AG08396 (cell line): Measurements from ENCODE around the gene TDRD9.
"Not testable (repeated sequence)": the region's sequence is repeated elsewhere in the genome, so short reads cannot be mapped to it uniquely, and the experiment has no call there.

Experiments used
- DNase-seq: peaks from one replicate; pipeline ENCODE4 v3.0.0; 2012; ENCODE audit warnings: low spot score, mixed read lengths

Gene TDRD9

DNA sequence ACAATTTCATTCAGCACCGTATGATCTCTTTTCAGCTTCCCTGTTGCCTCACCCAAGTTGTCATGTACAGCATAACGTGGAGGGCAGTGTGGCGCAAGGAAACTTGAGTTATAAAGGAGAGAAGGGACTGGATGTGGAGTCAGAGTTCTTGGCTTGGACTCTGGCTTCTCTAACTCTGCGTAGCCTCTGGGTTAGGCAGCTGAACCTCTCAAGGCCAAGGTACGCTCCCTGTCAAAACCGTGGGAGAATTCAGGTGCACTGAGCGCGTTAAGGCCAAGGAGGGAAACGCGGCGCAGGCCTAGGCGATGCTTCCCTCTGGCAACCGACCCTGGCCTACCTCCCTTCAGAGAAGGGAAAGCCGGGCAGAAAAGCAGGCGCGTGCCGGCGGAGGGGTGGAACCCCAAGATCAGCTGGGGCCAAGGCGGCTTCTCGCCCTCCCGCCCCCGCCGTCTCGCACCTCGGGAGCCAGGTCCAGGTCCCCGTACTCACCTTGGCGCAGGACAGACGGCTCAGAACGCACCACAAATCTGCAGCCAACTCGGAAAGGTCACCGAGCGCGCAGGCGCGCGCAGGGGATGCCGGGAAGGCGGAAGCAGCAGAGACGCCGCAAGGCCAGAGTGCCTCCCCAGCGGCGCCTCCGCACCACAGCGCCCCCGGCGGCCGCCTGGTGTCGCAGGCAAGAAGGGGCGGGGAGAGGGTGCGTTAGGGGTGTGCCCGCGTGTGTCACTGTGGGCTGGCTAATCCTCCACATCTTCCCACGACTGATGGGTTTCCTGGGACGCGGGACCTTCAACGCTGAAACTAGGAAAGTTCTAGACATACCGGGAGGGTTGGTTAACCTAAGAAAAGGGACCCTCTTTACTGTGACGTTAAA lies 7.0 kb upstream of the TDRD9 start:
- peak; percentile 98 for DNase-seq

DNA sequence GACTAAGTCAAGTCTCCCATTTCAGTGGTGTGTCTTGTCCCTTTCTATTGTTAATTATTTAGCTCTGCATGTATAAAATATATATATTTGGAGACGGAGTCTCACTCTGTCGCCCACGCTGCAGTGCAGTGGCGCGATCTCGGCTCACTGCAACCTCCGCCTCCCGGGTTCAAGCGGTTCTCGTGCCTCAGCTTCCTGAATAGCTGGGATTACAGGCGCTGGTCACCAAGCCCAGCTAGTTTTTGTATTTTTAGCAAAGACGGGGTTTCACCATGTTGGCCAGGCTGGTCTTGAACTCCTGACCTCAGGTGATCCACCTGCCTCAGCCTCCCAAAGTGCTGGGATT lies 6.4 kb upstream of the TDRD9 start:
- DNase-seq, result not testable (repeated sequence)

DNA sequence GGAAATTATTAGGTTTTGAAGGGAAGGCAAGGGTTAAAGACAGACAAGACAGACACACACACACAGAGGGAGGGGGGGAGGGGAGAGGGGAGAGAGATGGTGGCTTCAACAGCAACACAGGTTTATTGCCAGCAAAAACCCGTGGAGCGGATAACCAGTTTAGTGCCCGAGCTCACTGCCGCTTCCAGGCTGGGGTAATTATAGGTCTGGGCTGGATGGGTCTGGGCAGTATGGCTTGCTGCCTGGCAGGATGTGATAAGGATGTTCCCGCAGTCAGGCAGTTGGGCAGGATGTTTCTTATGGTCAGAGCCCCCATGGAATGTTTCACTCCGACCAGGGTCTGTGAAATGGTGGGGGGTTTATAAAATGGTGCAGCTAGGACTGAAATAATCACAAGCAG lies 4.4 kb upstream of the TDRD9 start:
- DNase-seq, result no peak

DNA sequence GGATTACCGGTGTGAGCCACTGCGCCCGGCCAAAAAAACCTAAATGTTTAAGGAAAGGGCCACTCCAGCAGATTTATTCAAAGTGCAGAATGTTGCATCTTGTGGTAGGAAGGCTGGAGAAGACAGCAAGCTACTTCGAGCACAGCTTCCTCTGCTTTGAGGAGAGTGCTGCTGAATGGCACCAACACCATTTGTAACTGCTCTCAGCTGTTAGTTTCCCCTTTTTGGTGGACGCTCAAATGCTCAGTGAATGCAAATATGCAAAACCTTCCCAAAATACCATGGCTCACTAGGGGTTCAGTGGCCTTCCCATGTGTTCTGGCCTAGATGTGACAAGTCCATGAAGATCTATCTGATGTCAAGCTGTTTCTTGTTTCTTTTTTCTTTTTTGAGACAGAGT lies 2.9 kb upstream of the TDRD9 start:
- no peak for DNase-seq

DNA sequence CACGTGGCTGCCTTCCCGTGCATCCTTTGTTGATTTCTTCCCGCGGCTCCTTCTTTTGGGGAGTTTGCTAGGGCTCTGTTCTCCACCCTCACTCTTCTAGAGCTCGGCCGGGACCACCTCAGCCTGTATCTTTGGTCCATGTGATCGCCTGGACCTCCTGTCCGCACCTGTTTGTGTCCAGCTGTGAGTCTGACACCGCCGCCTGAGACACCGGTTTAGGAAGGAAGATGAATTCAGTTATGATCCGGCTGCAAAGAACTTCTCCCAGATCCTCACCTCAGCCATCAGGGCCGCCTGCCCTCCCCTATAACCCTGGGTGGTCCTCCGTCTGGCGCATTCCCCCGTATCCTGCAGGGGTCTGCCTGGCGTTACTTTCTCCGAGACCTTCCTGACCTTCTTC lies 690 bp upstream of the TDRD9 start:
- DNase-seq, result no peak

DNA sequence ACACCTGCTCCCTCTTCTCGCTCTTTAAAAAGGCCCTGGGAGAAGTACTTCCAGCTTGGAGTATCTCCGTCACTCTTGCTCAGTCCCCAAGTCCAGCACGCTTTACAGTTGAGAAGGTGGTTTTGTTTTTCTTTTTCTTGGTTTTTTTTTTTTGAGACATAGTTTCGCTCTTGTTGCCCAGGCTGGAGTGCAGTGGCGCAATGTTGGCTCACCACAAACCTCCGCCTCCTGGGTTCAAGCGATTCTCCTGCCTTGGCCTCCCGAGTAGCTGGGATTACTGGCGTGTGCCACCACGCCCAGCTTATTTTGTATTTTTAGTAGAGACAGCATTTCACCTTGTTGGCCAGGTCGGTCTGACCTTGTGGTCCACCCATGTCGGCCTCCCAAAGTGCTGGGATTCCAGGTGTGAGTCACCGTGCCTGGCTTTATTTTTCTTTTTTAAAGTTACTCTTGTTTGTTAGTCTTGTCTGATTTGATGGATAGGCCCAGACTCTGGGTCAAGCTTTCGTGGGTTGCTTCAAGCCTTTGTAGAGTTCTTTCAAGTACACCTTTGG lies 1.9 kb downstream of the TDRD9 start:
- no peak for DNase-seq

DNA sequence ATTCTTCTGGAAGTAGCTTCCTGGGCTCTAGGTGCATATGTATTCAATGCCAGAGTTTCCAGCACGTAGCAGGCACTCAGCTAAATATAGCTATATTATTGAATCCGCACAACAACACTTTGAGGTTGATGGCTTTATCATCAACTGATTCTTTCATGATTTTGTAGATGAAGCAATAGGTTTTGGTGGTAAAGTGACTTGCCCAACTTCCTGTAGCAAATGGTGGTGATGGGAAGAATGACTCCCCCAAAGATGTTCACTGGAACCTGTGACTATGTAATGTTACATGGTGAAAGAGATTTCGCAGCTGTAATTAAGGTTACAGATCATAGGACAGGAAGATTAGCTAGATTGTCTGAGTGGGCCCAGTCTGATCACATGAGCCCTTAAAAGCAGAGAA lies 3.2 kb downstream of the TDRD9 start:
- no peak for DNase-seq

DNA sequence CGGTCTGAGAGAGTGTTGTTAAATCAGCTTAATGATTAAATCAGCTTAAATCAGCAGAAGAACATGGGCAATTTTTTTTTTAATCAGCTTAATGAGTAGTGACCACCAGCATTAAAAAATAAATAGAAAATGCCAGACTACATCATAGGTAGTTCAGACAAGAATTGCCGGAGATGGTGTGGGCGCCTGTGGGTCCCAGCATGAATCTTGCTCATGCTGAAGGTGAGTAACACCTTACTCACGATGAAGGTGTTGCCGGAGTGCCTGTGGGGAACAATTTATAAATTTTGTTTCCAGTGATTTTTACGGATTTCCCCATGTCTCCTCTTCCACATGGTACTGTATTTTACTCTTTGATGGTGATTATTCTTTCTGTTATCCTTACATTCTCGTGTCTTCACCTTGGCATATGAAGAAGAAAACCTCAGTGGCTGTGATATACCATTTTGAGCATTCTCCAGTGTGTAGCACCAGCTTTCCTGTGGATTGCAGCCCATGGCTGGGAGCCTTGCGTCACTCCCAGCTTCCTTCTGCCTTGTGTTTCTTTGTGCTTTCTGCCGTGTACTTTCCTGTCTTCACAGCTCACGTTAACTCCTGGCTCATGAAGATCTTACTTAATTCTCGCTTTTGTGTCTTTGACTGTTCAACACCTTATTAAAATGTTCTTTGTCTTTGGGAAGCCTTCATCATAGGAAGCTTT lies 4.7 kb downstream of the TDRD9 start:
- no peak for DNase-seq

DNA sequence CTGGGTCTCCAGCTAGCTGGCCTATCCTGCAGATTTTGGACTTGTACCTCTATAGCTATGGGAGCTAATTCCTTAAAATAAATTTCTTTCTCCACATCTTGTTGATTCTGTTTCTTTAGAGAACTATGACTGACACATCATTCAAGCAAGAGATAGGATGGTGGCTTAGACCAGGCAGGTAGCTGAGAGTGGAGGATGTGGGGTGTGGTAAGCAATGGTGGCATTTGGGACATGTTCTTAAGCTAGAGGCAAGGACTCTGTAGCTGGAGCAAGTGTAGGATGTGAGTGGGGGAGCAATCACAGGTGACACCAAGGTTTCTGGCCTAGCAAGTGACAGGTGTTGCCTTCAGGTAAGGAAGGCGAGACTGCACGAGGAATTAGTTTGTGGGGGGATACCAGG lies 6.8 kb downstream of the TDRD9 start:
- no peak for DNase-seq

DNA sequence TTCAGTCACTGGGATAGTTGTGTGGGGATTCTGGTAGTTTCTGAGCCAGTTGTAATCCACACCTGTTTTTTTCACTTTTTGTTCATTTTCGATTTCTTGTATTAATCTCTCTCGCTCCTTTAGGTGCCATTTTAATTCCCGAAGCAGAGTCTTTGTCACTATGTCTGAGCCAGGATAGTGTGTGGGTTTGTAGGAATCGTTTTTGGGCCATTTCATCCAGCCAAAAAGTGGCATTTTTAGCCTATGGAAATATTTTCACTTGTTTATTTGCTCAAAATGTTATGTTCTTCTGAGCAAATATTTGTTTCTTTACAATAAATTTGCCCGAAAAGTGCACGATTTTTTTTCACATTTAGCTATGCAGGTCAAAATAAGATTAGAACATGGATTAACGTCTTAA lies 13.2 kb downstream of the TDRD9 start:
- DNase-seq, result no peak

DNA sequence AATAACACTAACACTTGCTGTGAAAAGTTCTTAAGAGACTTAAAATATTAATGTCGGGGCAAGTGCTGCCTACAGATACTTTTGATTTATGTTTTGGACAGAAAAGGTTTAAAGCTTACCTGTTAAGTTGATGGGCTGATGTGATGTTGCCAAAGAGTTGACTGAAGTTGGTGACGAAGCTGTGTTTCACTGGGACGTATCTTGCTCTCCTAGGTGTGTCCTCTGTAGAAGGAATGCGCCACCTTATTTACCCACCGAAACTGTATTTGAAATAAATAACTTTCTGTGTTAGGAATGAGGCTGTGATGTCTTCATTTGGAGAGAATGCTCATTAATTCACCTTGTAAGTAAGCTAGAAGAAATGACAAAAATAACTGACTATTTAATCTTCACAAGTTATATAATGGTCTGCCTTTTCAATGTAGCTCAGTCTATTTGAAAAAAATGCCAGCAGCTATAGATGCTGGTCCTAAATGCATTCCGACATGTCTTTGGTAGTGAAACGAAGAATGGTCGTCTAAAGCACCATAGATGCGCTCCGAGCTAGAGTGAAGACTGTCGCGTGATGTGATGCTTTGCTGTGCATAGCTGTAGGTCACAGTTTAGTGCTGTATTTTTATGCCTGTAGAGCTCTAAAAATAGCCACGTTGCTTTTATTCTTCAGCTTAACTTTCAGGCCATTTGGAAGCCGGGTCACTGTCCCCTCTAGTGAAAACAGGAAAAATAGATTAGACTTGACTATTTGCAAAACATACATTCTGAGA lies 13.9 kb downstream of the TDRD9 start, which contains the start of gene RD3L:
Gene RD3L, minus strand, starts transcription at position 557 of the 764 bp plus-strand sequence. CDS start 834 bp downstream, outside the sequence.
- no peak for DNase-seq

DNA sequence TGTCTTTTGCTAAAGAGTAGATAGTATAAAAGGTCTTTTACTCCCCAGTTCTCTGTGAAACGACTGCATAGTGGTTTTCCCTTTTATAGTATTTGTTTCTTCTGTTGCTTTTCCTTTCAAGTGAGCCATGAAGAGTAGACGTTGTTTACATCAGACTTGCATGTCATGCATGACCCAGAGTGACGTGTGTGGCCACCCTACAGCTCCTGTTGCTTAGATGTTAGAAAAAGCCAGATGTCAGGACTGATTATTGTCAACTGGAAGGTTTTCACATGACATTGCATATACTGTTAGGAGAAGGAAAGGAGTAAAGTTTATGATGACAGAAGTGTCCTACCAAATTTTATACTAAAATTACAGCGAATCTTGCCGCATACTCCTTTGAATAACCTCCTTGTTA lies 15.4 kb downstream of the TDRD9 start:
- no peak for DNase-seq

DNA sequence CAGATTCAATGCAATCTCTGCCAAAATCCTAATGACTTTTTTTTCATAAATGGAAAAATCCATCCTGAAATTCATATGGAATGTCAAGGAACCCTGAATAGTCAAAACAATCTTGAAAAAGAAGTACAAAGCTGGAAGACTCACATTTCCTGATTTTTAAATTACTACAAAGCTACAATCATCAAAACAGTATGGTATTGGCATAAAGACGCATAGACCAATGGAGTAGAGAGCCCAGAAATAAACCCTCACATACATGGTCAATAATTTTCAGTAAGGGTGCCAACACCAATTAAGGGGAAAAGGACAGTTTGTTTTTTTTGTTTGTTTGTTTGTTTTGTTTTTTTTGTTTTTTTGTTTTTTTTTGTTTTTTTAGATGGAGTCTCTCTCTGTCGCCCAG lies 18.7 kb downstream of the TDRD9 start:
- no peak for DNase-seq

DNA sequence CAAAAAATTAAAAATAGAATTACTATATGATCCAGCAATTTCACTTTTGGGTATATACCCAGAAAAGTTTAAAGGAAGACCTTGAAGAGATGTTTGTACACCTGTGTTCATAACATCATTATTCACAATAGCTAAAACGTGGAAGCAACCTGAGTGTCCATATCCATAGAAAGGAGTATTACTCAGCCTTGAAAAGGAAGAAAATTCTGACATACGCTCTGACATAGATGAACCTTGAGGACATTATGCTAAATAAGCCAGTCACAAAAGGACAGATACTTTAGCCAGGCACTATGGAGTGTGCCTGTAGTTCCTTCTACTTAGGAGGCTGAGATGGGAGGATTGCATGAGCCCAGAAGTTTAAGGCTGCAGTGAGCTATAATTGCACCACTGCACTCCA lies 20.2 kb downstream of the TDRD9 start:
- DNase-seq, result no peak

DNA sequence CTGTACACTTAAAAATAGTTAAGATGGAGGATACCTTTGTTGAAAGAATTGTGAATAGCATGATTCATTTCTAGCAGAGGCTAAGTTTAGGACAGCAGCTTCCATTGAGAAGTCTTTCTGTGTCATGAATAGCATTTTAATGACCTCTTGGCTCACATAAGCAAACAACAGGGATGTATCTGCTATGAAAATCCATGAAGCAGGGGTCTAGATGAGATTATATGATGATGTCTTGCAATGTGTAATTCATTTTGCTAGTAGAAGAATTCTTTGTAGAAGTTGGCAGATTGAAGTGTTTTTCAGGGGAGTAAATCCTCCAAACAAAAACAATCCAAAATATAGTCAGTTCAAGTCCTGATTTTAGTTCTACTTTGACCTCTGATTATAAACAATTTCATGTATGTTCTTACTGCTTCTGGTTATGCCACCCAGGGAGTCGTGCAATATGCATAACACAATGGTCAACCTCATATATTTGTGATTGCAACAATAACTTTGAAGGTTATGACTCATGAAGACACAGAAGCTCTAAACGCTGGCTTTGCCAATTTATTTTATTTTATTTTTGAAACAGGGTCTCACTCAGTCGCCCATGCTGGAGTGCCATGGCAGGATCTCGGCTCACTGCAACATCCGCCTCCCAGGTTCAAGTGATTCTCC lies 21.0 kb downstream of the TDRD9 start:
- DNase-seq, result no peak

DNA sequence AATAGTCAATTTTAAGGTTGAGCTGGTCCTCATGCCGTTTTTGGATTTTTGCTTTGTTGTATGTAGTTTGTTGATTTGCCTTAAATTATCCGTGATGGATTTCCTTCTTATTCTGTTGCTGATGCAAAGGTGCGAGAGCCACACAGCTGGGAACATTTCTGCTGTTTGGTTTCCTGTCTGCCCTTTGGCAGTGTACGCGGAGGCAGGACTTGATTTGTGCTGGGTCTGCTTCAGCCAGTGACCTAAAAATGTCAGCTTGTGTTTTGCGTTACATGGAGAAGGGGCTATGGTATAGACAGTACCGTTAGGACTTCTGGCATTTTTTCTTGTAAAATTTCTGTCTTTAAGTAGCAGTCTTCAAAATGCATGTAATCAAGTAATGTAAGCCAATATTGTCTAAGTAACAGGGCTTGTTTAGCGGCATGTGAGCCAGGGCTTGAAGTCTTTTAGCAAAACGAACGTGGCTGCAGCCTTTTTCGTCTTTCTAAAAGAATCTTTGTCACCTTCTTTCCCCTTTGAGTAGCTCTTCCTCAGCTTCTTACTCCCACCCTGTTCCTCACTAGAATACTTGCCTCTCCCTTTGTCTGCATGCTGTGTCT lies 32.3 kb downstream of the TDRD9 start:
- no peak for DNase-seq

DNA sequence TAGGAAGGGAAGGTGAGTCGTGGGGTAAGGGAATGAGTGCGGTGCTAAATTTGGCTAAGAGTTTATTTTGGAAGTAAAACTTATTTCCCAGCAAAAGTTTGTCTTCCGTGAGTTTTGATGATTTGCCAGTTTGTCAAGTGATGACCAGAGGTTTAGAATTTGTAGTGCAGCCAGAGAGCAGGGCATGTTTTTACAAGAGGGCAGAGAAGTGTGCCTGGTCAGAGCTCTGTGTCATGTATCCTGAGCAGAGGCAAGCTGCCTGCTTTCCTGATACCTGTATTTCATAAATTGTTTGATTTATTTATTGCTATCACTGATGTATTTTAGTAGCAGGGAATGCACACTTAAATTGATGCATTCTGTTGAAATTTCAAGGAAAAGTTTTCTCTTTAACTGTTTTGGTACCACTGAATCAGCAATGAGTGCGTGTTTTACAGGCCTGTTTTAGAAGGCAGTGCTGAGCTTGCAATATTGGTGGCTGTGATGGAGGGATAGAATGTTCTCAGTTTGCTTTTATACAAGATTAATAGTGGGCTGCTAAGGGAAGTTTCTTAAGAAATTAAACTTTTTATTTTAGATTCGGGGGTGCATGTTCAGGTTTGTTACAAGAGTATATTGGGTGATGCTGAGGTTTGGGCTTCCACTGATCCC lies 33.8 kb downstream of the TDRD9 start:
- no peak for DNase-seq

DNA sequence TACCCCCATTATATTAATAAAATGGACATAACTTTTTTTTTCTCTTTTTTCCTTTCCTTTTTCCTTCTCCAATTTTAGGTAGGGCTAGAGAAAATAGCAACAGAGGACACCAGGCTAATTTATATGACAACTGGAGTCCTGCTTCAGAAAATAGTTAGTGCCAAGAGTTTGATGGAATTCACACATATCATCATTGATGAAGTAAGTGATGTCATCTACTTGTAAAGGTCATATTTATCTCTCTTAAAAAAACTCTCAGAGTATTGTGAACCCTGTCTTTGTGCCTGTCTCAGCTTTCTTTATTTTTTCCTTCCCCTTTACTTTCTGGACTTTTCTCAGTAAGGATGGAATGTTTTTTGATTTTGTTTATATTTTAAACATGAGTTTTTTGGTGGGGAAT lies 38.4 kb downstream of the TDRD9 start:
- DNase-seq, result no peak

DNA sequence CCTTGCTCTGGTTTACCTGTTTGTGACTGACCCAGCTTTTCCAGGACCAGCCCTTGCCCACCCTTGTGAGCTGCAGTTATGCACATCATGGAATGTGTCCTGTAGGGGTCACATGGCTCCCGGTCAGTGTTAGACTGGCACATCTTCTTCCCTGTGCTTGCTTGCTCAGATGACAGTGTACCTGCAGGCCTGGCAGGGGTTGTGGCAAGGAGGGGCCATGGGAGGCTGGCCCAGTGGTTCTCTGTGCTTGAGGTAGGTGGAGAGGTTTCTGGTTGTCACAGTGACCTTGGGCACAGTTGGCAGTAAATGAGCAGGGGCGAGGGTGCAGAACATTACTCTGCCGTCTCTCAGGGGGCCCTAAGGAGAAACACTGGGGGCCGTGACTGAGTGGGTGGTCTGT lies 41.7 kb downstream of the TDRD9 start:
- DNase-seq, result no peak

DNA sequence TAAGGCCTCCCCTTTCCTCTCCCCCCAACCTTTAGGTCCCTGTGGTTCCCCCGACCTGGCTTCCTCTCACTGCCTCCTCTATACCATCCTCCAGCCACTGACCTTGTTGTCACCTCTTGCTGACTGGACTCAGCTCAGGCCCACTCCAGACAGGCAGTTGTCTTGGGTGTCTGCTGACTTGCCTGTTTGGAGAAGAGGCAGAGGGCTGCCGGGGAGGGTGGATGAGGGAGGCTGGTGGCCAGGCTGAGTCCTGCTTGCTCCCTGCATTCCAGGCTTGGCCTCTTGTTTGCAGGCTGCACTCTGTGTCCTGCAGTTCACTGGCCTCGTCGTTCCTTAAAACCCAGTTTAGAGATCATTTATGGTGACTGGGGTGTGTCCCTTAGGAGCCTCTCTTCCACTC lies 45.1 kb downstream of the TDRD9 start:
- peak; percentile 11 for DNase-seq

DNA sequence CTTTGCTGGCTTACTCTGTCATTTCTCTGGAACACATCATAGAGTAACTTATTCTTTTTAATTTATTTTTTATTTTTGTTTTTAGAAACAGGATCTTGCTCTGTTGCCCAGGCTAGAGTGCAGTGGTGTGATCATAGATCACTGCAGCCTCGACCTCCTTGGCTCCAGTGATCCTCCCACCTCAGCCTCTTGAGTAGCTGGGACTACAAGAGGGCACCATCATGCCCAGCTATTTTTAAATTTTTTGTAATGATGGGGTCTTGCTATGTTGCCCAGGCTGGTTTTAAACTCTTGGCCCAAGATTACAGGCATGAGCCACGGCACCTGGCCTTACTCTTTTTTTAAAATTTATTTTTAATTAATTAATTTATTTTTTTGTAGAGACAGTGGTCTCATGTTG lies 46.3 kb downstream of the TDRD9 start:
- DNase-seq, result no peak
